Trophoblast cell (in vitro differentiated cells and primary cell): ENCODE results near the gene B9D2.

Source experiments
- DNase-seq, 2 donors: peaks; one replicate each; pipeline ENCODE4 v3.0.0-alpha.2; 2016
- H2AFZ ChIP-seq: 2 replicates; pipeline ENCODE4 v1.6.1; 2013; ENCODE audit warnings: low read length, moderate library complexity, mild to moderate bottlenecking; ENCODE audit not compliant: insufficient read depth, poor library complexity
- H2AK5ac ChIP-seq: 2 replicates; pipeline ENCODE4 v1.6.1; 2013; ENCODE audit warnings: mild to moderate bottlenecking, low read length
- H2BK120ac ChIP-seq: 2 replicates; pipeline ENCODE4 v1.6.1; 2013; ENCODE audit warnings: low read length, mild to moderate bottlenecking, moderate library complexity; ENCODE audit not compliant: insufficient read depth, poor library complexity
- H2BK12ac ChIP-seq: 2 replicates; pipeline ENCODE4 v1.6.1; 2013; ENCODE audit warnings: mild to moderate bottlenecking, low read length, moderate library complexity
- H2BK5ac ChIP-seq: 2 replicates; pipeline ENCODE4 v1.6.1; 2013; ENCODE audit warnings: low read length, low read depth, moderate library complexity, mild to moderate bottlenecking; ENCODE audit not compliant: poor library complexity
- H3K14ac ChIP-seq: 2 replicates; pipeline ENCODE4 v1.6.1; 2013; ENCODE audit warnings: mild to moderate bottlenecking, low read length
- H3K18ac ChIP-seq: 2 replicates; pipeline ENCODE4 v1.6.1; 2013; ENCODE audit warnings: mild to moderate bottlenecking, low read length
- H3K23ac ChIP-seq: 2 replicates; pipeline ENCODE4 v1.6.1; 2013; ENCODE audit warnings: low read length
- H3K27ac ChIP-seq: 2 replicates; pipeline ENCODE4 v1.5.1; 2013; ENCODE audit warnings: low read depth, mild to moderate bottlenecking, inconsistent platforms, low read length, moderate library complexity
- H3K27me3 ChIP-seq: 2 replicates; pipeline ENCODE4 v1.6.1; 2013; ENCODE audit warnings: inconsistent platforms, mild to moderate bottlenecking, low read length, moderate library complexity; ENCODE audit not compliant: insufficient read depth
- H3K36me3 ChIP-seq, 2 experiments: 1 replicate in 1 of 2; 2 replicates in 1 of 2; pipeline ENCODE4 v1.6.1; 2013; ENCODE audit warnings: low read length in 2 of 2, mild to moderate bottlenecking in 2 of 2, moderate library complexity in 1 of 2; ENCODE audit not compliant: insufficient read depth in 2 of 2, control insufficient read depth in 1 of 2
- H3K4ac ChIP-seq: 2 replicates; pipeline ENCODE4 v1.6.1; 2013; ENCODE audit warnings: low read depth, mild to moderate bottlenecking, low read length, moderate library complexity
- H3K4me1 ChIP-seq, 2 experiments: 1 replicate in 1 of 2; 2 replicates in 1 of 2; pipeline ENCODE4 v1.6.1; 2013; ENCODE audit warnings: low read length in 2 of 2, mild to moderate bottlenecking in 2 of 2, moderate library complexity in 1 of 2; ENCODE audit not compliant: insufficient read depth in 2 of 2, control insufficient read depth in 1 of 2
- H3K4me2 ChIP-seq: 2 replicates; pipeline ENCODE4 v1.6.1; 2013; ENCODE audit warnings: inconsistent platforms, mild to moderate bottlenecking, low read length, moderate library complexity
- H3K4me3 ChIP-seq: 2 replicates; pipeline ENCODE4 v1.5.1; 2013; ENCODE audit warnings: mild to moderate bottlenecking, low read depth, low read length, inconsistent platforms
- H3K79me1 ChIP-seq: one replicate; pipeline ENCODE4 v1.6.1; 2013; ENCODE audit warnings: low read length
- H3K79me2 ChIP-seq: 2 replicates; pipeline ENCODE4 v1.6.1; 2013; ENCODE audit warnings: low read length, mild to moderate bottlenecking; ENCODE audit not compliant: control insufficient read depth, insufficient read depth, poor library complexity
- H3K9ac ChIP-seq: 2 replicates; pipeline ENCODE4 v1.6.1; 2013; ENCODE audit warnings: mild to moderate bottlenecking, low read length
- H3K9me3 ChIP-seq: 2 replicates; pipeline ENCODE4 v1.6.1; 2013; ENCODE audit warnings: low read depth, mild to moderate bottlenecking, control low read depth, inconsistent platforms, low read length; ENCODE audit not compliant: insufficient read depth
- H4K12ac ChIP-seq: 2 replicates; pipeline ENCODE4 v1.6.1; 2013; ENCODE audit warnings: low read depth, mild to moderate bottlenecking, low read length, moderate library complexity
- H4K8ac ChIP-seq: 2 replicates; pipeline ENCODE4 v1.6.1; 2013; ENCODE audit warnings: low read depth, mild to moderate bottlenecking, low read length, moderate library complexity
- H4K91ac ChIP-seq: one replicate; pipeline ENCODE4 v1.6.1; 2013; ENCODE audit warnings: low read depth, mild to moderate bottlenecking, low read length, moderate library complexity
- WGBS: extraction: QIAGEN DNeasy Blood & Tissue Kit; methylation state at CpG from one replicate; pipeline ENCODE4 v1.1.7; 2013; ENCODE audit warnings: missing lambda C conversion rate; ENCODE audit not compliant: insufficient read length, insufficient coverage; ENCODE audit errors: extremely low coverage; 5-methylcytosine and 5-hydroxymethylcytosine counted together

B9D2 gene

GRCh38 chr19:41320185-41320518 lies 43.8 kb downstream of the B9D2 start:
- Histone ChIP-seq H4K91ac (peak overlapping the region; percentile 99), H3K36me3 (peaks cover 48 to 57% of the 10 kb centered on the region in 2 experiments), H3K27me3 (no peaks in the 10 kb centered on the region), H2BK12ac (peak overlapping the region; percentile 29), H3K79me2 (peaks cover 12% of the 10 kb centered on the region), H3K79me1 (peaks cover 44% of the 10 kb centered on the region), H3K9me3 (no peaks in the 10 kb centered on the region), H3K4me1 (peaks cover 48 to 57% of the 10 kb centered on the region in 2 experiments), H2BK5ac (peak overlapping the region; percentile 27), H3K14ac (peak overlapping the region; percentile 40), H4K12ac (no peak overlapping the region), H3K23ac (no peak overlapping the region), H3K9ac (no peak overlapping the region), H2AFZ (no peak overlapping the region), H2AK5ac (peak overlapping the region; percentile 21), H3K18ac (peak overlapping the region; percentile 14), H3K4me2 (no peak overlapping the region), H2BK120ac (no peak overlapping the region), H4K8ac (no peak overlapping the region), H3K4ac (no peak overlapping the region), H3K27ac (peak overlapping the region; percentile 38), H3K4me3 (no peak overlapping the region)
- no CpG with 5 or more reads among the region's 11 CpGs for WGBS
- DNase-seq, result no peak

GRCh38 chr19:41319500-41320184 lies 44.3 kb downstream of the B9D2 start:
- peak overlapping the region; percentile 29 for H2BK12ac ChIP-seq
- peaks cover 48 to 57% of the 10 kb centered on the region in 2 experiments for H3K36me3 ChIP-seq
- no peak overlapping the region for H2BK120ac ChIP-seq
- H3K79me2 ChIP-seq, result peaks cover 12% of the 10 kb centered on the region
- H4K91ac ChIP-seq, result peak overlapping the region; percentile 99
- no peak overlapping the region for H3K4me3 ChIP-seq
- H4K8ac ChIP-seq, result no peak overlapping the region
- H3K9ac ChIP-seq, result no peak overlapping the region
- no peak overlapping the region for H2AK5ac ChIP-seq
- no peak overlapping the region for H3K18ac ChIP-seq
- H3K4me2 ChIP-seq, result no peak overlapping the region
- H3K14ac ChIP-seq, result no peak overlapping the region
- DNase-seq, result peak in 1 of 2 donors; percentile 44
- H3K79me1 ChIP-seq, result peaks cover 43% of the 10 kb centered on the region
- H3K27me3 ChIP-seq, result no peaks in the 10 kb centered on the region
- peak overlapping the region; percentile 38 for H3K27ac ChIP-seq
- H3K9me3 ChIP-seq, result no peaks in the 10 kb centered on the region
- no peak overlapping the region for H3K4ac ChIP-seq
- H3K23ac ChIP-seq, result no peak overlapping the region
- H2BK5ac ChIP-seq, result no peak overlapping the region
- H4K12ac ChIP-seq, result no peak overlapping the region
- no CpG with 5 or more reads among the region's 20 CpGs for WGBS
- H3K4me1 ChIP-seq, result peaks cover 48 to 54% of the 10 kb centered on the region in 2 experiments
- H2AFZ ChIP-seq, result no peak overlapping the region

GRCh38 chr19:41318696-41319499 lies 45.1 kb downstream of the B9D2 start:
- Histone ChIP-seq H2BK12ac (no peak overlapping the region), H3K4me1 (peaks cover 41 to 47% of the 10 kb centered on the region in 2 experiments), H3K14ac (no peak overlapping the region), H3K79me1 (peaks cover 36% of the 10 kb centered on the region), H4K12ac (no peak overlapping the region), H4K8ac (no peak overlapping the region), H3K79me2 (peaks cover 8% of the 10 kb centered on the region), H2BK5ac (no peak overlapping the region), H3K9me3 (no peaks in the 10 kb centered on the region), H3K9ac (no peak overlapping the region), H4K91ac (no peak overlapping the region), H3K27me3 (no peaks in the 10 kb centered on the region), H2BK120ac (no peak overlapping the region), H3K36me3 (peaks cover 49 to 58% of the 10 kb centered on the region in 2 experiments), H3K4ac (no peak overlapping the region), H2AFZ (no peak overlapping the region), H3K4me2 (no peak overlapping the region), H3K4me3 (no peak overlapping the region), H2AK5ac (no peak overlapping the region), H3K18ac (no peak overlapping the region), H3K27ac (no peak overlapping the region), H3K23ac (no peak overlapping the region)
- DNase-seq, result peak; percentile 96 to 100
- WGBS, result no CpG with 5 or more reads among the region's 19 CpGs

GRCh38 chr19:41316306-41316920 lies 47.5 kb downstream of the B9D2 start:
- Histone ChIP-seq H2BK5ac (no peak overlapping the region), H3K4me1 (peaks cover 18 to 23% of the 10 kb centered on the region in 2 experiments), H2AK5ac (no peak overlapping the region), H3K9me3 (no peaks in the 10 kb centered on the region), H4K91ac (no peak overlapping the region), H3K4me3 (no peak overlapping the region), H3K36me3 (peaks cover 55 to 68% of the 10 kb centered on the region in 2 experiments), H3K27ac (no peak overlapping the region), H3K4me2 (no peak overlapping the region), H3K9ac (no peak overlapping the region), H4K12ac (no peak overlapping the region), H2BK12ac (no peak overlapping the region), H4K8ac (no peak overlapping the region), H3K23ac (no peak overlapping the region), H3K79me2 (peaks cover 2% of the 10 kb centered on the region), H3K18ac (peak overlapping the region; percentile 37), H3K4ac (no peak overlapping the region), H2AFZ (no peak overlapping the region), H3K27me3 (no peaks in the 10 kb centered on the region), H3K79me1 (peaks cover 13% of the 10 kb centered on the region), H2BK120ac (no peak overlapping the region), H3K14ac (no peak overlapping the region)
- DNase-seq, result no peak
- no CpG with 5 or more reads among the region's 24 CpGs for WGBS
